Activated T-helper 1 cell treated with Interleukin-2 at 50 U/mL for 16 hours (primary cell): Measurements from ENCODE around the gene POU5F1.
"Not testable (repeated sequence)": the region's sequence is repeated elsewhere in the genome, so short reads cannot be mapped to it uniquely, and the experiment has no call there.

Source experiments
- DNase-seq: peaks from one replicate; pipeline ENCODE4 v3.0.0-alpha.2; 2020; ENCODE audit warnings: low read depth

POU5F1 gene

GRCh38 chr6:31170600-31170881 is at the start of gene POU5F1:
TSS of gene POU5F1 (minus strand) at chr6:31170682. CDS start at chr6:31170620, 62 bp downstream.
- no peak for DNase-seq

- DNase-seq: no peak
Observed at GRCh38 chr6:31216208-31216898, 45.9 kb upstream of the POU5F1 start.

GRCh38 chr6:31215216-31215615 is 44.7 kb upstream of the POU5F1 start:
- not testable (repeated sequence) for DNase-seq

- no peak for DNase-seq
Observed at GRCh38 chr6:31214516-31214915, 44.0 kb upstream of the POU5F1 start.

GRCh38 chr6:31210741-31211532 is 40.5 kb upstream of the POU5F1 start:
- DNase-seq: no peak

GRCh38 chr6:31210123-31210522 is 39.6 kb upstream of the POU5F1 start:
- DNase-seq: no peak

GRCh38 chr6:31209137-31209536 is 38.7 kb upstream of the POU5F1 start:
- DNase-seq: no peak

GRCh38 chr6:31208506-31208905 is 38.0 kb upstream of the POU5F1 start:
- DNase-seq: no peak

GRCh38 chr6:31205638-31206037 is 35.2 kb upstream of the POU5F1 start:
- no peak for DNase-seq

- DNase-seq: no peak
Observed at GRCh38 chr6:31204751-31205145, 34.3 kb upstream of the POU5F1 start.

- no peak for DNase-seq
Observed at GRCh38 chr6:31203345-31203979, 33.0 kb upstream of the POU5F1 start.

- no peak for DNase-seq
Observed at GRCh38 chr6:31202259-31203166, 32.0 kb upstream of the POU5F1 start.

GRCh38 chr6:31199105-31199452 is 28.6 kb upstream of the POU5F1 start:
- DNase-seq: not testable (repeated sequence)

GRCh38 chr6:31197559-31198305 is 27.2 kb upstream of the POU5F1 start:
- peak; percentile 88 for DNase-seq

GRCh38 chr6:31196251-31197022 is 26.0 kb upstream of the POU5F1 start:
- DNase-seq: not testable (repeated sequence)

GRCh38 chr6:31195308-31195979 is 25.0 kb upstream of the POU5F1 start:
- DNase-seq: not testable (repeated sequence)

GRCh38 chr6:31194061-31194834 is 23.8 kb upstream of the POU5F1 start:
- DNase-seq: no peak

- DNase-seq: no peak
Observed at GRCh38 chr6:31193206-31193605, 22.7 kb upstream of the POU5F1 start.

- DNase-seq: peak; percentile 32
Observed at GRCh38 chr6:31192431-31193105, 22.1 kb upstream of the POU5F1 start.
